Fibroblast of skin of right quadriceps (primary cell): ENCODE results near the gene LIMS1.
"Not testable (repeated sequence)": the region's sequence is repeated elsewhere in the genome, so short reads cannot be mapped to it uniquely, and the experiment has no call there.

ENCODE experiments used
- DNase-seq: peaks from one replicate; pipeline ENCODE4 v3.0.0-alpha.2; 2013

Gene LIMS1

DNA sequence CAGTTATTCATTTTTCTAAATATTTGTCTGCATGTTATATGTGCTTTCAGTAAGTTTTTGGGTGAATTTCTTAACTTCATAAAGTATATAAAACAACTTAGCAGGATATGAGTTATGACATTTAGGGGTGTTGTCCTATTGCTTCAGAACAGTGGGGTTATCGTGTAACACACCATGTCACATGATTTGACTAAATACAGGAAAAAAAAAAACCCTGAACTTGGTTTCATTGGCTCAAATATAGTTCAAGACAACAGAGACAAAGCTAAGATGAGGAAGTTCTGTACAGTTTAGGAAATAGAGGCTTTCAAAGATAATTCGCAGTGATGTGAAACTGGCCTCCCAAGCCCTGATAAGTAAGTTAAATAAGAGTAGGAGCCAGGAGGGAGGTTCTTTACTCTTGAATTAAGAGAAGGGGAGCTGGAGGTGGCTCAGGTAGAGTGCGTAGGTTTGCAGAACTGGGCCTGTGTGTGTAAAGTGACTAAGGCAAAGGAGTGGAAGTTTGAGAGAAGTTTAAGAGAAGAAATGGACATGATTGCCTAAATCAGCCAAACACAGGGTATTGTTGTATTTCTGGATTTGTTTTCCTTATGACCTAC lies 53.9 kb downstream of the LIMS1 start:
- no peak for DNase-seq

GRCh38 chr2:108589372-108589771 lies 55.1 kb downstream of the LIMS1 start:
- no peak for DNase-seq

- no peak for DNase-seq
Measured at GRCh38 chr2:108589781-108590180, 55.5 kb downstream of the LIMS1 start.

DNA sequence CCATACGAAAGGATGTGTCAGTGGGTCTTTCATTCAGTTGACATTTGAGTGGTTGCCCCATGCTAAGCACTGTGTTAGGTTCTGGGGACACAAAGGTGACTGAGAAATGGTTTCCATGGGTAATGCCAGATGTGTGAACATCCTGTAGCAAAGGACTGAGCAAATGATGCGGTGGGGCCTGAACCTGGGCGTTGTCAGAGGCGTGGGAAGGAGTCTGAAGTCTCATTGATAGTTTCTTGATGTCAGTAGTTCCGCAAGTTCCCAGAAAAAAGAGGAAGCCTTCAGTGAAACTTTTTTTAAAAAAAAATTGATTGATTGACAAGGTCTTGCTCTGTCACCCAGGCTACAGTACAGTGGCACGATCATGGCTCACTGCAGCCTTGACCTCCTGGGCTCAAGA lies 56.9 kb downstream of the LIMS1 start:
- DNase-seq: no peak

- DNase-seq: peak; percentile 92
Measured at GRCh38 chr2:108593547-108594098, 59.4 kb downstream of the LIMS1 start.

DNA sequence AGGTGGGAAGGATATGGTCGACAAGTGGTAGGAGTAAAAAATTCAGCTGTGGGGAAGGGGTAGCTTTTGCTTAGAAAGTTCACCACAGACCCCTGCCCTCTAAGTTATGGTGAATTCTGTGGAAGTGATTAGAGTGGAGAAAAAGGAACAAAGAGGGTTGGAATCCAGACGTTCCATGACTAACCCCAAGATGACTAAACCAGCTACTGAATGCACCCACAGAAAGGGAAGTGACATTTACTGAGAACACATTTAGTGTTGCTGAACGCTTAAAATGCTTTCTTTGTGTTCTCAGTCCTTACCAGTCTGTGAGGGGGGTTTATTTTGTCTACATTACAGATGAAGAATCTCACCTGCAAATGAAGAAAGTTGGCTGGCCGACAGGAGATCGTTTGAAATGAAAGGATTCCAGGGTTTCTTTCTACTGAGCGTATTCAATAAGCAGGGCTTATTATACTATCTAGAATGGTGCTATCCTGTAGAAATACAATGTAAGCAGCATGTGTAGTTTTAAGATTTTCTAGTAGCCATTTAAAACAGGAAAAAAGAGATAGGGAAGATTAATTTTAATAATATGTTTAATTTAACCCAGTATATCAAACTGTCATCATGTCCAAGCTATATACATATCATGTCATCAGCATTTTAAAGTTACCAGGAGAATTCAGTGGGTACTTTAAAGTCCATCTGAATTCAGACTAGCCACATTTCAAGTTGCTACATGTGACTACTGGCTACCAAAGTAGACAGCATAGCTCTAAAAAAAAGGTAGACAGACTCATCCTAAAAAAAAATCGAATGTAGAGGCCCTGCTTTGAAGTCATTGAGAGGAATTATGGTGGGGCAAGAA lies 60.1 kb downstream of the LIMS1 start:
- peak; percentile 96 for DNase-seq

GRCh38 chr2:108594982-108595464 lies 60.8 kb downstream of the LIMS1 start:
- DNase-seq: peak; percentile 99

DNA sequence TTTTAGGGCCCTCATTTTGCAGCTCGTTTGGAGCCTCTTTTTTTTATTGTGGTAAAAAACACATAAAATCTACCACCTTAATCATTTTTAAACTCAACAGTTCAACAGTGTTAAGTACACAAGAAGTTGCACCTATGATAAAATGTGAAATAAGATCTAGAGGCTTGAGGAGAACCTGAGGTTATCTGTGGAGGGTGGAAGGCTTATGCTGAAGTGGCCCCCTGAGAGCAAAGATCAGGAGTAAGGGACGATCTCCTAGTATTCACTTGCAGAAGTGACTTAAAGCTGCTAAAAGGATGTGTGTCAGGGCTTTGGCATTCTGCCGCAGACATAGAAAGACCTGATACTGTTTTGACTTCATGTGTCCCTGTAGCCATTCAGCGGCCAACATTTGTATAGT lies 61.5 kb downstream of the LIMS1 start:
- peak; percentile 45 for DNase-seq

GRCh38 chr2:108597105-108597744 lies 63.0 kb downstream of the LIMS1 start:
- DNase-seq: peak; percentile 77

DNA sequence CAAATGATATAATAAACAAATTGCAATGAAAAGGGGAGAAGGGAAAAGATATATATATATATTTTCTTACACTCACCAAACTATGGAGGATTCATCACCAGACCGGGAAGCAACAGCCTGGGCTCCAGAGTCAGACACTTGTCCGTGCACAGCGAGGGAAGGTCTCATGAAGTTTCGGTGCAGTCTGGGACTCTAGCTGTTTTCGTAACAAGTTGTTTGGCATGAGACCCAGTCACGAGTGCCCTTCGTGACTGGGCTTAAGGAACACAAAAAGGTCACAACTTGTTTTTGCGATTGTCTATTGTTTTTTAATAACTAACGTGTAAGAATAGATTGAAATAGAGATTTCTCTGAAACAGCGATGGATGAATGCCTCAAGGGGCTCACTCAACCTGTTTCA lies 66.9 kb downstream of the LIMS1 start:
- DNase-seq: not testable (repeated sequence)

- no peak for DNase-seq
Measured at GRCh38 chr2:108602422-108602821, 68.2 kb downstream of the LIMS1 start.

- DNase-seq: peak; percentile 69
Measured at GRCh38 chr2:108604196-108604595, 69.9 kb downstream of the LIMS1 start.

- no peak for DNase-seq
Measured at GRCh38 chr2:108605947-108606346, 71.7 kb downstream of the LIMS1 start.

GRCh38 chr2:108607706-108608301 lies 73.5 kb downstream of the LIMS1 start:
- DNase-seq: peak; percentile 36

DNA sequence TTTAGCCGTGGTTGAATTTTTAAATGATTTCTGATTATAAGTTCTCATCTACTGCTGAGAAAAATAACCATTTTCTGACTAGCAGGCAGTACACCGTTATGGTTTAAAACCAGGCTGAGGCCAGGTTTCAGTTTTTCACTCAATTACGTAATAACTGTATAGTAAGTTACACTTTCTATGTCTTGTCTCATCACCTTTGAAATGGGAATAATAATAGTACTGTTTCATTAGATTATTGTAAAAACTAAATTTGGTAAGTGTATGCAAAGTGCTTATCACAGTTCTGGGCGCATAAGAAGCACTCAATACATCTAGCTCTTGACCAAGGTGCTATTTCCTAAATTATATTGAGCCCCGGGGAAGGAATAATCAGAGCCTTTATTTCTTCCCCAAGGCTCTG lies 76.8 kb downstream of the LIMS1 start:
- DNase-seq: no peak

DNA sequence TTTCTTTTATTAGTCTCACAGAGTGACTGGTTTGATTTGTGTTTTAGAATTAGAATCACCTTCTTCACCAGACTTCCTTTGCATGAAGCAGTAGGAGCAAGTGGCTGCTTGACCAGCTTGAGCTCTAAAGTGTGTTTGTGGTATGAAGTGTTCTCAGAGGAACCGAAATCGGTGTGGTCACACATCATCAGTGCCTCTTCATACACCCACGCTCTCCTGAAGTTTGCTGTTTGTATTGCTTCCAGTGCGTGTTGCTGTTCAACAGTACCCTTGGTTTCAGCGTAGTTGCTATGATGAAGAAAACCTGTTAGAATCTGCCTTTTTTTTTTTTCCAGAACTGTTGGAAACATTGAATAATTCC lies 77.9 kb downstream of the LIMS1 start:
- DNase-seq: no peak

- DNase-seq: no peak
Measured at GRCh38 chr2:108612514-108613183, 78.4 kb downstream of the LIMS1 start.

DNA sequence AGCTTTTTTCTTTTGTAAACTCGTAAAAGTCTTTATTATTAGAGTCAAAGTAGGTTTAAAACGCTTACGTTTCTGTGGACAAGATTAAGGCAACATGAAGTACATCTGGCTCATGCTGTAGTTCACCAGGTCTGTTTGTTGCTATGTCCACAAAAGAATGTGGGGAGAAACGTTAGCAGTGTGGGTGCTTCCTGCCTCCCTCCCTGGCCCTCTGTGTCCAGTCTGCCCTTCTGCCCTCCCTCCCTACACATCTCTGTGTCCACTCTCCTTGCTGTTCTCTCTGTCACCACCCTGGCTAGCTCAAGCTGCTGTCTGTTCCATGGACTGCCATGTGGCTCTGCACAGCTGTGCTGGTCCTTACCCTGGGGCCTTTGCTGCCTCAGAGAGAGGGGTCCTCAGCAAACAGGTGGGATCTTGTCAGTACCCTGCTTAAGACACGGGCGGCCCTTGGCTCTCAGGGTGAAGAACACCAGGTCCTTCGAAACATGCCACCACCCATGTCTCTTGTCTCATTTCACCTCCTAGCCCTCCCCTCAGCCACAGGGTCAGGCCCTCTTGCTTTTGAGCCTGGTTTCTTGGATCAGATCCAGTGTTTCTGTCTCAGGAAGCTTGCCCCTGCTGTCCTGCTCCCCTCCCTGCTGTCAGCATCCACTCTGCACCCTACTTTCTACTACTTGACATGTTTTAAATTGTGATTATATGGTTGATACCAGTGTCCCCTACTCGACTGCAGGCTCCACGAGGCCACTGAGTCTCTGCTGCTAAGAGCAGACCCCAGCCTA lies 79.2 kb downstream of the LIMS1 start:
- no peak for DNase-seq

GRCh38 chr2:108614043-108614545 lies 79.8 kb downstream of the LIMS1 start:
- no peak for DNase-seq

DNA sequence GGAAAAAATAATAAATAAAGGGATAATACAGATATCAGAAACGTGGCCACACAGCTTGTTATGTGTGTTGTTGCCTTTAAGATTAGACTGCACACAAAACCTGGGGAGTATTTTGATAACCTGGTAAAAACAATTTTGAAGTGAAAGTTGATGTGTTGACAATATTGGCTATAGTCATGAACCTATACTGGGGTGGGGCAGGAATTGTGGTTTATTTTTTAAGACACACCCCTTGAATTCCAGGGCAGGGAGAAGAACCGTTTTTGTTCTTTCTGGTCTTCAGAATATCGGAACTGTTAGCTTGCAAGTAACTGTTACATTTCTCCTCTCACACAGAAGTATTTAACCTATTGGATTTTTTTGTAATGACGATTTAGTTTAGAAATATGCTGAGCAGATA lies 80.4 kb downstream of the LIMS1 start:
- DNase-seq: no peak

- no peak for DNase-seq
Measured at GRCh38 chr2:108615480-108616090, 81.3 kb downstream of the LIMS1 start.
